HepG2 (cell line): Measurements from ENCODE around the gene C3orf18.

Experiments
- CBX1 ChIP-seq: IDR thresholded peaks from one replicate; pipeline ENCODE4 v1.6.1; 2016; ENCODE audit warnings: antibody characterized with exemption, low read depth
- CSRNP2 ChIP-seq: sonication (generic); formaldehyde crosslinking; conservative IDR thresholded peaks from 2 replicates; pipeline ENCODE4 v1.8.0; 2022; ENCODE audit warnings: low read depth, missing genetic modification reagents
- CTCF ChIP-seq: sonication (generic); formaldehyde crosslinking; IDR thresholded peaks from 2 replicates; pipeline ENCODE4 v1.5.0; 2020; ENCODE audit warnings: mild to moderate bottlenecking, missing genetic modification reagents, moderate library complexity
- EZH2 ChIP-seq: conservative IDR thresholded peaks from 2 replicates; pipeline ENCODE4 v1.6.1; 2012; ENCODE audit warnings: mild to moderate bottlenecking, low read depth, low read length, moderate library complexity
- IRF9 ChIP-seq: sonication (generic); formaldehyde crosslinking; IDR thresholded peaks from 2 replicates; pipeline ENCODE4 v1.8.0; 2022; ENCODE audit warnings: missing genetic modification reagents, mild to moderate bottlenecking, borderline replicate concordance
- MBD4 ChIP-seq: IDR thresholded peaks from 2 replicates; pipeline ENCODE4 v1.6.1; 2012; ENCODE audit warnings: low read length, inconsistent platforms, borderline replicate concordance
- PLSCR1 ChIP-seq: sonication (generic); formaldehyde crosslinking; IDR thresholded peaks from 2 replicates; pipeline ENCODE4 v1.5.0; 2020; ENCODE audit warnings: missing genetic modification reagents, mild to moderate bottlenecking, borderline replicate concordance
- RBAK ChIP-seq: sonication (generic); formaldehyde crosslinking; IDR thresholded peaks from 2 replicates; pipeline ENCODE4 v1.5.1; 2020; ENCODE audit warnings: mild to moderate bottlenecking, missing genetic modification reagents
- ZKSCAN1 ChIP-seq: fragments of 150-350 bp; IDR thresholded peaks from 2 replicates; pipeline ENCODE4 v1.6.1; 2014; ENCODE audit warnings: low read length
- ZNF224 ChIP-seq: sonication (generic); formaldehyde crosslinking; IDR thresholded peaks from 2 replicates; pipeline ENCODE4 v1.5.0; 2020; ENCODE audit warnings: mild to moderate bottlenecking, missing genetic modification reagents
- ZNF780A ChIP-seq: sonication (generic); formaldehyde crosslinking; IDR thresholded peaks from 2 replicates; pipeline ENCODE4 v1.8.0; 2022; ENCODE audit warnings: mild to moderate bottlenecking, missing genetic modification reagents, moderate library complexity

- no peak for TF ChIP-seq EZH2
- no peak for TF ChIP-seq ZNF224
- no peak for TF ChIP-seq ZKSCAN1
- TF ChIP-seq RBAK, result no peak
- TF ChIP-seq IRF9 (CRISPR knock-in tag), result no peak
- TF ChIP-seq CTCF (CRISPR knock-in tag), result no peak
- TF ChIP-seq PLSCR1, result no peak
- no peak for TF ChIP-seq MBD4
- no peak for TF ChIP-seq ZNF780A (CRISPR knock-in tag)
- TF ChIP-seq CSRNP2 (CRISPR knock-in tag), result no peak
- TF ChIP-seq CBX1, result no peak
Measured at GRCh38 chr3:50606596-50606995, 39.0 kb upstream of the C3orf18 start.
